Activated CD8-positive, alpha-beta memory T cell treated with anti-CD3 and anti-CD28 coated beads for 1 hour (primary cell): ENCODE results near the gene STK10.

Experiments
- DNase-seq, 2 donors: peaks; one replicate each; pipeline ENCODE4 v3.0.0-alpha.2; 2020; ENCODE audit warnings: low read depth in 1 of 2; ENCODE audit errors: extremely low read depth in 1 of 2

Gene STK10

DNA sequence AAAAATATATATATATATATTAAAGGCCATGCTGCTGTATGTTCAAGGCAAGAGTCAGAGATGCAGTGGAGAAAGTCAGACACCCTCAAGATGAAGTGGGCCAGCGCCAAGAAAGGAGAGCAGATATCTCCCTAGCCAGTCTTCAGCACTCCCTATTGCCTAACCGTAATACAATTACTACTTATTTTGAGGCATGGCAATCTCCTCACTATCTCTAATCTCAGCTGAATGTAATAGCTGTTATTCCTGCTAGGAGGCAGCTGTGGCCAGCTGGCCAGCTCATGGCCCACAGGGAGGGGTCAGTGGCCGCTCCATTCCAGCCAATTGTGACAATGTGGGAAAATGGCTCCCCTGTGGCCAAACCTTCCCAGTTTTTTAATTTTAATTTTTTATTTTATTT lies 94.1 kb downstream of the STK10 start:
- DNase-seq = no peak

DNA sequence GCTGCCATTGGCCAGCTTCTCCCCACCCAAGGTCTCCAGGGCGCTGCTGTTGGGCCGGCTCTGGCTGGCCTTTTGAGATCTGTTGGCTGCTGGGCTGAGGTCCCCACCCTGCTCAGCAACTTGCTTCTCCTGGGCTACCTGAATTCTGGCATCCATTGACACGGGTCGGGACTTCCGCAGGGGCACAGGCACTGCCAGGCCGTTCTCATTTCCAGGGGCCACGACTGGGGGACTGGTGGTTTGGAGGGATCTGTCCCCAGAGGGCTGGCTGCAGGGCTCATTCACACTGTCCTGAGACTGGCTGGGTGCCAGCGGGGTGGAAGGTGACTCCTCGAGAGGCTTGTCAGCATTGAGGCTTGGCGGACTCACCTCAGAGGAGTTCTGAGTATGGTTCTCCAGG lies 94.5 kb downstream of the STK10 start:
- no peak for DNase-seq

DNA sequence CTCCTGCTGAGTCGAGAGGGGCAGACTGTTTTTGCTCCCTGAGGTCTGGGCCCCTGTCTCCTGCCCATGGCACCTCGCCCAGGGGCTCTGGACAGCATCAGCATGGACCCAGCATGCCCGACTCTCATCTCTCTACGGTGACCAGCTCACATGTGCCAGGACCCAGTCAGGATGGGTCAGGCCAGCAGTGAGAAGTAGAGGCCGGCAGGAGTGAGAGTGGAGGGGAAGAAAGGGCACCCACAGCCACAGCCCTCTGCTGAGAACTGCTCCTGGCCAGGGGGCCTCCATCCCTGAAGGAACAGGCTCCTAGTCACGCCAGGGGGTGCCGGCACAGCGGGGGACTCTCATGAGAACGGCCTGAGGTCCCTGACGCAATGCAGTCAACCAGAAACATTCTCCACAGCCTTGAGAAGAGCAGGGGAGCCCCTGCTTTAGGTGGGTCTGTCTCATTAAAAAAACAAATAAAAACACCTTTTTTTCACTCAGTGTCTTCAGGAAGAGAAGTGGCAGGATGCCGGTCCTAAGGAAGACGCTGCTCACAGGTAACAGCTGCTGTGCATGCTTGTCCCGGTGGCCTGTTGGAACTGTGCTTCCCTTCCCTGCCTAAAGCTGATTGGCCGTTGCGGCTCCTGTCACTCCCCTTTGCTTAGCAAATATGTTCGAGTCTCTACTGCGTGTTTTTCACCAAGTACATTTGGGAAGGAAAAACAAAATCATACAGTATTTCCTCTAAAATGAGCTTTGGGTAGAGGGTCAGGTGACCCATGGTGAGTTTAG lies 95.9 kb downstream of the STK10 start:
- no peak for DNase-seq

DNA sequence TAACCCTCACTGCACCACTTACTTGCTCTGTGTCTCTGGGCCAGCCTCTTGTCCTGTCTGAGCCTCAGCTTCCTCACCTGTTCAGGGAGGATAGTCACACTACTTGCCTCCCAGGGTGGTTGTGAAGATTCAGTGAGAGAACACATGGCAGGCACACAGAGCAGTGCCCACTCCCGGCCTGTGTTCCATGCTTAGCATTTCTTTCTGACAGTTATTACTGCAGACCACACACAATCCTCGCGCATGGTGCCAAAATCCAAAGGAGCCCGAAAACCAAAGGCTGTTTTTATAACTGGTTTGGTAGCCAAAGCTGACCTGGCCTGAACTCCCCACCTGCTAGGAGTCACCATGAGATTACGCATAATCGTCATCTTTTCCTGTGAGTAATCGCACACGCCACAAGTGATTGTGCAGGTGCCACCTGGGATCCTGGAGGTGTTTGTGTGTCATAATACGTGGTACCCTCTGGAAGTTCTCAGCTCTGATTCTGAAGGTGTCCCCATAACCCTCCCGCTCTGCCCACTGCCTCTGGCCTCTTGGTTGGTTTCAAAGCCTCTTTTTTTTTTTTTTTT lies 97.0 kb downstream of the STK10 start:
- no peak for DNase-seq

DNA sequence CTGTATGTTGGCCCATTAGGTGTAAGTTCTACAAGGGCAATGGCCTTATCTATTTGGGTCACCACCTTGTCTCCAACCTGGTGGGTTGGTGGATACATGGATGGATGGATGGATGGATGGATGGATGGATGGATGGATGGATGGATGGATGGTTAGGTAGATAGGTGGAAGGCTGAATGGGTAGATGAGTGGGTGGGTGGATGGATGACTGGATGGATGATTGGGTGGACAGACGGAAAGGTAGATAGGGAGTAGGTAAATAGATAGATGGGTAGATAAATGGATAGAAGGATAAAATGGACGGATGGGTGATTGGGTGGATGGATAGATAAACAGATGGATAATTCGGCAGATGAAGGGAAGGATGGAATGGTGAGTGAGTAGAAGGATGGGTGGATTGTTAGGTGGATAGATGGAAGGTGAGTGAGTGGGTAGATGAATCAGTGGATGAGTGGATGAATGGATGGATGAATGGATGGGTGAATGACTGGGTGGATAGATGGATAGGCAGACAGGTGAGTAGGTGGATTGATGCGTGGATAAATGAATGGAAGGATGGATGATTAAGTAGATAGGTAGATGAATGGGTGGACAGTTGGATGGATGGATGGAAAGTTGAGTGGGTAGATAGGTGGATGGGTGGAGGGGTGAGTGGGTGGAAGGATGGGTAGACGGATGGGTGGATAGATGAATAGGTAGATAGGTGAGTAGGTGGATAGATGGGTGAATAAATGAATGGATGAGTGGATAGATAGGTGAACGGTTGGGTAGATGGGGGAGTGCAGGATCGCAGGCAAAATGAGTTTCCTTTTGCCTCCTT lies 98.5 kb downstream of the STK10 start:
- DNase-seq = no peak

DNA sequence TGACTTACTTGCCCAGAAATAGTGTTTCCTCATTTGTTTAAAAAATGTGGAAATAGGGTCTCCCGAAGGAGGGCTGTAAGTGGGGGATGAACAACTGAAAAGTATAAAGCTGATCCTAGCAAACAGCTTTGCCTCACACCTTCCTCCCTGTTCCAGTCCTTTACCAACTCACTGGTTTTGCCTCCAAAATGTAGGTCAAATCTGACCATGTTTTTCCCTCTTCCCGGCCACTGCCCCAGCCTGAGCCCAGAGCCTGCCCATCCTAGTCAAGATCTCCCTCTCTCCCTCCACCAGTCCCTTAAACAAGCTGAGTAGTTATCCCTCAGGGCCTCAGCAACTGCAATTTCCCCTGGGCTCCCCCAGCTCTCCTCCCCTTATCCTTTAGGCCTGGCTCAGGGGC lies 99.2 kb downstream of the STK10 start:
- DNase-seq = no peak

DNA sequence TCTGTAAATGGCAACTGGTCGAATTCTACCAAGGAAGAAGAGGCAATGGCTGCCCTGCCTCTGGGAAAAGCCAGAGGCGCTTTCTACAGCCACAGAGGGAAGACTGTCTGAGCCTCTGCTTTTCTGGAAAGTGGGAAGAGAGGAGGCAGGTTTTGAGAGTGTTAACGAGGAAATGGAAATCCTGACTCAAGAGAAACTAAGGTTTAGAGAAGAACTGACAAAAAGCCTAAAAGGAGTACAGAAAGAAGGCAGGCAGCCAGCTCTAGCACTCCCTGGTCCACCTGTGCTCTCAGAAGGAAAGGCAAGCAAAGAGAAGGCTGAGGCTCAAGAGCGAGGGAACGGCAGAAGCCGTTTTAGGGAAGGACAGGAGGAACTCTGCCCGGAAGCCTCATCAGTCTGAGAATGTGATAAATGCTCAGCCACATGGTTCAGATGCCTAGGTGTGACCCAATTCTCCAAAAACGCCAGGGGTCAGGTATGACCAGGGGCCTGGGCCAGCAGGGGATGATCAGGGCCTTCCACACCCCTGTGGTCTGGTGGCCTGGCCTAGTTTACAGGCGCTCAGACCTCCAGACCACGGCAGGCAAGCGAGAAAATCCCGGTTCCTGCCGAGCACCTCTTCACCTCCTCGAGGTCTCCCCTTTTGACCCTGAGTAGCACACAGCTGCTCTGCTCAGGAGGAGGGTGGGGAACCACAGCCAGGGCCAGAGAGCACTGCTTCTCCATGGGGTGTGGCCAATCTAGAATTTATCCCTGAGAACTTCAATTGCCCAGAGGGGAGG lies 101.6 kb downstream of the STK10 start:
- DNase-seq = no peak

DNA sequence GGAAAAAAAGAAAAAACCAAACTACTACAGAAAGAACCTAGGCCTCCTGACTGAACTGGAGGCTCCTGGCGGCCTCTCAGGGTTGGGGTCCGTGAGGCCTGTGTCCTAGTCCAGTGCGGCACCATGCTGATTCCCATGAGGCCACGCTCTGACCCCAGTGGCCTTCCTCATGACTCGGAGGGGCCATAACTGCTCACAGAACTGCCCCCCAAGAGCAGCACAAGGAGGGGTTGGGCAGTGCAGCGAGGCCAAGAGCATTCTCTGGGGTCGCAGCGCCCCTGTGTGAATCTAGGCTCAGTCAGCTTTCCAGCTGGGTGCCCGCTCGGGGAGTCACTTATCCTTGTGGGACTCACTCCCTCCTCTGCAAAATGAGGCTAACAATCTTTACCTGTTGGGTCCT lies 102.3 kb downstream of the STK10 start:
- DNase-seq = no peak

DNA sequence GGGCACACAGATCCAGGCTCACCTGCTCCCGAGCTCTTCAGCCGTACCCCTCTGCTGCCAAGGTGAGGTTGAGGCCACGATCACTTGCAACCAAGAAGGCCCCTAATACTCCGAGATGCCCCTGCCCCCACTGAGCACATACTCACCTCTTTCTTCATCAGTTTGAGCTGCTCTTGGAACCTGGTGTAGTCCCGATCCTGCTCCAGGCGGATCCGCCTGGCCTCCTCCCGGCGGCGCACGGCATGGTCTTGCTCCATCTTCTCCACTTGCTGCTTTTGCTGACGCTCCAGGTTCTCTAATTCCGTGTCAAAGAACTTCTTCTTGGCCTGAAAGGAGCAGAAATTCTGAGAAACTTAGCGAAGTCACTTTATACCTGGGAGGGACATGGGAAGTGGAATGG lies 105.8 kb downstream of the STK10 start:
- no peak for DNase-seq

DNA sequence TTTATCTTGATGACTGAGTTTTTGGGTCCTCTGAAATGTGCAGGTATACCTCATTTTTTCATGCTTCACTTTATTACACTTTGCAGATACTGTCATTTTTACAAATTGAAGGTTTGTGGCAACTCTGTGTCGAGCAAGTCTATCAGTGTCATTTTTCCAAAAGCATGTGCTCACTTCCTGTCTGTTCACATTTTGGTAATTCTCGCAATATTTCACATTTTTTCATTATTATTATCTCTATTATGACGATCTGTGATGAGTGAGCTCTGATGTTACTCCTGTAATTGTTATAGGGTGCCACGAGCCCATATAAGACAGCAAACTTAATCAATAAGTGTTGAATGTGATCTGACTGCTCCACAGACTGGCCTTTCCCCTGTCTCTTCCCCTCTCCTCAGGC lies 108.1 kb downstream of the STK10 start:
- DNase-seq = no peak

DNA sequence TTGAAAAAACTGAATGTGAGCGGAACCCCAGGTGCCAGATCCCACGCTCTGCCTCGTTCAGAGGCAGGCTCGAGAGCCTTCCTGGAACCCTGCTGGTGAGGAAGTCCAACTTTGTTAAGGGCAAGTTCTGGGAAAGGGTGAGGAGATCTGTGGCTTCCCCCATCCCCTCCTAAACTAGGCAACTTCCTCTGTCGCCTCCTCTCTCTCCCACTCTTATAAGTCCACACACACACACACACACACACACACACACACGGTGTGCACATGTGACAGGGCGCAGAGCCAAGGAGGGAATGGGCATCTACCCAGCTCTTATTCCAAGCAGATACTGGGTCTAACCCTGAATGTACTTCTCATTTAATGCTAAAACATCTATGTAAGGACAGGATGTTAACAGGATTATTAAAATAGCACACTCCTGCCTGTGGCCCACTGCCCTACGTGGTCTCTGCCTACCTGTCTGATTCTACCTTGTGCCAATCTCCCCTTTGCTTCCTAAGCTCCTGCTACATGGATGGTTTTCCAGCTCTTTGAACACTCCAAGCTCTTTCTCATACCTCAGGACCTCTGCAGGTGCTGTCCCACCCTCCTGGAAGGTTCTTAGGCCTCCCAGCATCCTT lies 109.2 kb downstream of the STK10 start:
- DNase-seq = no peak

DNA sequence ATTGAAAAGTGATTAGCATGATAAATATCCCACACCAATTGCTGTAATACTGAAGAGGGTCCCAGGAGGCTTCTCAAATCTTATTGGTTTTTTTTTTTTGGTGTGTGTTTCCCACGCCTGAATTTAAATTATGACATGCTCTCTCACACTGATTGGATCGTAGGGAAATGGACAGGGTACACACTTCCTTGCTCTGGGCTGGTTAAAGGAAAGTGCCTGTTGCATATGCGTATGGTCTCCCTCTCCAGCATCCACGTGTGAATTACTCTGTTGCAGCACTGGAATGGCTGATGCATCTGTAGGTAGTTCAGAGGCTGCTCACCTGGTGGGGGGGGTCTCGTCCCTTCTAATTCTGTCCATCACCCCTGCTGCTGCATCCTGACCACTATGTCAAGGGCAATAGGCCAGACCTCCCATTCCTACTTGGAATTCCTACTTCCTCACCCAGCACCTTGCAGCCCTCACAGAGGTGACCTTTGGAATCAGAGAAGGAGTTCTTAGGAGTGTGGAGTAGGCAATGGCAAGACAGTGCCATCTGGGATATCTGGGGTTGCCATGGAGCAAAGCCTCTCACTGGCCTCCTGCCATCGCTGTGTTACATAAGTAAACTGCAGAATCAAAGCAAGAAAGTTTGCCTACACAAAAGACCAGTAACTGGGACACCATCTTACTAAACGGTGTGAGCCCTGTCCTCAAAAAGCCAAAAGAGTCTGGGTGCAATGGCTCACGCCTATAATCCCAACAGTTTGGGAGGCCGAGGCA lies 110.2 kb downstream of the STK10 start:
- DNase-seq = no peak

DNA sequence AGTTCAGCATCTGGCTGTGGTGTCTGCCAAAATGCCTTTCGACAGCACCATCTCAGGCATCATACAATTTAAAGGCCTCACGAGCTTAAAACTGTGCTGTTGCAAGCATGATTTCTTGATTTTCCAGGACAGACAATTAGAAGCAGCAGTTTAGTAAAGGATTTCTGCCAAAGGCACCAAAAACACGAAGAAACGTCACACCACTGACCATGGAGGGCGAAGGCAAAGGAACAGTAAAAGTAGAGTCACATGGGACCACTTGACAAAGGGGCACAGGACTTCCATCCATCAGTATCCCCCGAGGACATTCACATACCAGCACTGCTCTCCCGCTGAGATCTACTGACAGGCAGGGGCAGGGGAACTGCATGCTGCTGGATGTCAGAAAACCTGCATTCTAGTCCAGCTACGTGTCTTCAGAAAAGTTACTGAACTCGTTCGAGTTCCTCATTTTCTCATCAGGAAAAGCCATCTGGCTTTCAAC lies 111.2 kb downstream of the STK10 start:
- DNase-seq = no peak

DNA sequence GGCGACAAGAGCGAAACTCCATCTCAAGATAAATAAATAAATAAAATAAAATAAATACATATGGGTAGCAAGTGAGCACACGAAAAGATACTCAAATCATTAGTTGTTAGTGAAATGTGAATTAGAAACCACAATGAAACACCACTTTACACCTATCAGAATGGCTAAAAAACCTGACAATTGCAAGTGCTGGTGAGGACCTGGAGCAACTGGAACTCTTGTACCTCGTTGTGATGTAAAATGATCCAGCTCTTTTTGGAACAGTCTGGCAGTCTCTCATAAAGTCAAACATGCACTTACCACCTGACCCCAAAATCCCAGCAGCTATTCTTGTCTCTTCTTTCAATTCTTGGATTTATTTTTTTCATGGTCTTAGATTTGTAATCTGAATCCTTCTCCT lies 112.4 kb downstream of the STK10 start:
- DNase-seq = no peak

DNA sequence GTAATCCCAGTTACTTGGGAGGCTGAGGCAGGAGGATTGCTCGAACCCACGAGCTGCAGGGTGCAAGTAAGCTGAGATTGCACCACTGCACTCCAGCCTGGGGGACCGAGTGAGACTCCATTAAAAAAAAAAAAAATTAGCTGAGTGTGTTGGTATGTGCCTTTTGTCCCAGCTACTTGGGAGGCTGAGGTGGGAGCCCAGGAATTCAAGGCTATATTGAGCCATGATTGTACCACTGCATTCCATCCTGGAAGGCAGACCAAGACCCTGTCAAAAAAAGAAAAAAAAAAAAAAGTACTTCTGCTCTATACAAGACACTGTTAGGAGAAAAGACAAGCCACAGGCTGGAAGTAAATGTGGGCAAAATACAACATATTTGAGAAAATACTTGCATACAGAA lies 113.1 kb downstream of the STK10 start:
- DNase-seq = no peak

DNA sequence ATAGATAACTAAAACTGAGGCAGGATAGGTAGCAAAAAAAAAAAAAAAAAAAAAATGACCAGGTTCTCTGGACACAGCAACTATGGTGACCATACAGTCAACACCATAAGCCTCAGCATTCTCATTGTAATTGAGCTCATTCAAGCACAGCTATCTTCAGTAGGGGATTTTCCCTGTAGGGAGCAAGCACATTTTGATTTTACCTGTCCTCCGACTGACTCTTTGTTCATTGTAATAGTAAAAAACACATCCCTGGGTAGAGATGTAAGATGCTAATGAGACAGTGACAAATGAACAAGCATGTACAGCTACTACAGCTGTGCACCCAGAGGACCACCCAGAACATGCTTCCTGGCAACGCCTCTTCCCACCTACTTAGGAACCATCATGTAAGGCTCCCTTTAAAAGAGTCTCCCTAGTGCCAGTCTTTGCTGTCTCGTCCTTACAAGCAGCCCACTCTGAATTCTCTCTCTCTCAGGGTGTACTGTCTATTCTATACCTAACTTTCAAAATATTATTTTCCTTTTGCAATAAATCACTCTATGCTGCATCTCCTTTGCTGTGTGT lies 116.6 kb downstream of the STK10 start:
- no peak for DNase-seq

DNA sequence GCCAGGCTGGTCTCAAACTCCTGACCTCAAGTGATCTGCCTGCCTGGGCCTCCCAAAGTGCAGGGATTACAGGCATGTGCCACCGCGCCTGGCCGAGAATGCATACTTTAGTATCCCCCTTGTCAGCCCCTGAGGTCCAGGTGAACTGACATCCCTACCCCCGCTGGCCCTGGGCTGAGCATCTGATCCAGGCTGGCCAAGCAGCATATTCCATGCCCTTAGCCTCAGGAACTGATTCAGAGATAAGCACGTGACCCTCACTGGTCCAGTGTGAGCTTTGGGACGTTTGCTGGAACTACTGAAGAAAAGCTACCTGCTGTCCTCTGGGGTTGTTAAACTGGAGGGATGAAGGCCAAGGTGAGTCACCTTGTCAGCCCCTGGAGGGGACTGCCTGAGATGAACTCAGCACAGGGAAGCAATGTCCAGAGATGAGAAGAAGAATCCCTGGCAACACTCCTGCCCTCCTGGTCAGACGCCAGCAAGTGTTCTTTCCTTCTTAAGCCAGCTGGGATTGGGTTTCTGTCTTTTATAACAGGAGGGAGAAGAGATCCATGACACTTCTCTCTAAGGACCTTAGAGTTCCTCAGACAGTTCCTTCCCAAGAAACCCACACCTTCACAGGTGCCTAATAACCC lies 122.5 kb downstream of the STK10 start:
- no peak for DNase-seq

DNA sequence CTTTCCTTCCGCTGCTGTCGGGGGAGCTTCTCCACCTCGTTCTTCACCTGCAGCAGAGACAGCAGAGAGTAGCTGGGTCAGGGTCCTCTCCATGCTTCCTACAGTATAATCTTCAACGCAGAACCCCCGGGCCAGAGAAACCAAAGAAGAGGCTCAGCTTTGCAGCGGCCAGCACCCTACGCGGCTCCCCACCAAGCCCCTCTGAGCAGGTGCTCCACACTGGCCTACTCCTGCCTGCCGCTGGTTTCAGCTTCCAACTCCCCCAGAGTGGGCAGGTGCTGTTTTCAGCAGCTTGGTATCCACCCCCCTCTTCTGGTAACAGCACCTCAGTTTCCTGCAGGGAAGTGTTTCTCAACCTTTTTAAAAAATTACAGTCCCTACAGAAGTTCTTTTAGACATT lies 123.3 kb downstream of the STK10 start:
- no peak for DNase-seq

DNA sequence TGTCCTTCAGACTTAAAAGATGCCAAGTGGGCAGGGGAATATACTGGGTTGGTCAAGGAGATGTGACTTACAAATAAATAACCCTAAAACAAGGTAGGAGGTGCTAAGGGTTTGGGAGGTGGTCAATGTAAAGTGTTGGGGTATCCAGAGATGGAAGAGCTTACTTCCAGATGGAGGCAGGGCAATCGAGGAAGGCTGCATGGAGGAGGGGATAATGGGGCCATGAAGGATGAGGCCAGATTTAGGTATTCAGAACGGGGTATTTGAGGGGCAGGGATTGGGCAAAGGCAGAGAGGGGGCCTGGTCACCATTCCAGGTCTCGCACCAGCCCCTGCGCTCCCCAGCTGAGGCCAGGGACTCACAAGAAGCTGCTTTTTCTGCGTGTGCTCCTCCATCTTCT lies 123.7 kb downstream of the STK10 start:
- no peak for DNase-seq
